Measurements from ENCODE around the gene PIGZ. TPM values are rescaled to one million over a fixed set of nuclear protein-coding genes. Genes with fewer than 3 reads are reported as not detected.

PIGZ gene
- total RNA-seq, 1 donor from 2014 or later = 4.6 TPM

GRCh38 chr3:196936288-196936687 lies 32.3 kb downstream of the PIGZ start:
- TF ChIP-seq CTCF (IDR thresholded peaks at IDR 0.05) = no peak
- Histone ChIP-seq H3K9me3 (no peaks in the 10 kb centered on the region), H3K4me3 (no peak overlapping the region), H3K27me3 (ENCODE audit: low read depth) (no peaks in the 10 kb centered on the region), H3K4me1 (peaks cover 12% of the 10 kb centered on the region), H3K27ac (no peak overlapping the region), H3K36me3 (peaks cover 88% of the 10 kb centered on the region)
- no peak for DNase-seq
- intact Hi-C loops (cut with DNase I) = no loop called here
- ATAC-seq = no peak

GRCh38 chr3:196932600-196932999 lies 36.0 kb downstream of the PIGZ start:
- H3K9me3 ChIP-seq = no peaks in the 10 kb centered on the region
- peaks cover 99% of the 10 kb centered on the region for H3K36me3 ChIP-seq
- no peak for TF ChIP-seq CTCF (IDR thresholded peaks at IDR 0.05)
- no peaks in the 10 kb centered on the region for H3K27me3 ChIP-seq (ENCODE audit: low read depth)
- no peak for DNase-seq
- no peaks in the 10 kb centered on the region for H3K4me1 ChIP-seq
- H3K27ac ChIP-seq = no peak overlapping the region
- ATAC-seq = no peak
- no peak overlapping the region for H3K4me3 ChIP-seq
- intact Hi-C loops (cut with DNase I) = no loop called here

GRCh38 chr3:196931828-196932587 lies 36.6 kb downstream of the PIGZ start:
- H3K27ac ChIP-seq = no peak overlapping the region
- peaks cover 97% of the 10 kb centered on the region for H3K36me3 ChIP-seq
- TF ChIP-seq CTCF (IDR thresholded peaks at IDR 0.05) = no peak
- H3K27me3 ChIP-seq (ENCODE audit: low read depth) = no peaks in the 10 kb centered on the region
- intact Hi-C loops (cut with DNase I) = no loop called here
- no peak overlapping the region for H3K4me3 ChIP-seq
- H3K9me3 ChIP-seq = no peaks in the 10 kb centered on the region
- ATAC-seq = no peak
- DNase-seq = no peak
- H3K4me1 ChIP-seq = no peaks in the 10 kb centered on the region

- no peak for ATAC-seq
- Histone ChIP-seq H3K4me3 (no peak overlapping the region), H3K9me3 (no peaks in the 10 kb centered on the region), H3K4me1 (no peaks in the 10 kb centered on the region), H3K27ac (no peak overlapping the region), H3K27me3 (ENCODE audit: low read depth) (no peaks in the 10 kb centered on the region), H3K36me3 (peaks cover 95% of the 10 kb centered on the region)
- TF ChIP-seq CTCF (IDR thresholded peaks at IDR 0.05) = no peak
- DNase-seq = no peak
- intact Hi-C loops (cut with DNase I) = no loop called here
These were observed 37.5 kb downstream of the PIGZ start for GRCh38 chr3:196931157-196931556.

GRCh38 chr3:196927571-196928453 lies 40.8 kb downstream of the PIGZ start:
- Histone ChIP-seq H3K9me3 (no peaks in the 10 kb centered on the region), H3K27me3 (ENCODE audit: low read depth) (no peaks in the 10 kb centered on the region), H3K4me3 (no peak overlapping the region), H3K36me3 (peaks cover 90% of the 10 kb centered on the region), H3K4me1 (no peaks in the 10 kb centered on the region), H3K27ac (no peak overlapping the region)
- ATAC-seq (no peak), DNase-seq (no peak)
- no peak for TF ChIP-seq CTCF (IDR thresholded peaks at IDR 0.05)
- intact Hi-C loops (cut with DNase I) = no loop called here

All from lower lobe of right lung (tissue), 2 donors.